Ectodermal cell (in vitro differentiated cells): ENCODE results near the gene COG6.

ENCODE experiments used
- H3K27ac ChIP-seq: 2 replicates; pipeline ENCODE4 v1.7.0; 2013; ENCODE audit warnings: mild to moderate bottlenecking, low read depth, low read length; ENCODE audit not compliant: insufficient read depth, poor library complexity, severe bottlenecking
- H3K27me3 ChIP-seq: 2 replicates; pipeline ENCODE4 v1.7.0; 2013; ENCODE audit warnings: mild to moderate bottlenecking, low read length; ENCODE audit not compliant: insufficient read depth, control insufficient read depth, poor library complexity, severe bottlenecking
- H3K36me3 ChIP-seq: one replicate; pipeline ENCODE4 v1.7.0; 2013; ENCODE audit warnings: low read length; ENCODE audit not compliant: control insufficient read depth, insufficient read depth
- H3K4me1 ChIP-seq: one replicate; pipeline ENCODE4 v1.7.0; 2013; ENCODE audit warnings: low read length; ENCODE audit not compliant: control insufficient read depth, insufficient read depth
- H3K4me3 ChIP-seq: 2 replicates; pipeline ENCODE4 v1.7.0; 2013; ENCODE audit warnings: low read depth, low read length, control low read depth; ENCODE audit not compliant: insufficient read depth
- H3K9me3 ChIP-seq: 2 replicates; pipeline ENCODE4 v1.7.0; 2013; ENCODE audit warnings: mild to moderate bottlenecking, low read length, moderate library complexity; ENCODE audit not compliant: control insufficient read depth
- WGBS, 2 experiments: methylation state at CpG; one replicate each; pipeline ENCODE4 v1.1.7; 2013; ENCODE audit warnings: missing lambda C conversion rate in 2 of 2; 5-methylcytosine and 5-hydroxymethylcytosine counted together

The COG6 gene

DNA sequence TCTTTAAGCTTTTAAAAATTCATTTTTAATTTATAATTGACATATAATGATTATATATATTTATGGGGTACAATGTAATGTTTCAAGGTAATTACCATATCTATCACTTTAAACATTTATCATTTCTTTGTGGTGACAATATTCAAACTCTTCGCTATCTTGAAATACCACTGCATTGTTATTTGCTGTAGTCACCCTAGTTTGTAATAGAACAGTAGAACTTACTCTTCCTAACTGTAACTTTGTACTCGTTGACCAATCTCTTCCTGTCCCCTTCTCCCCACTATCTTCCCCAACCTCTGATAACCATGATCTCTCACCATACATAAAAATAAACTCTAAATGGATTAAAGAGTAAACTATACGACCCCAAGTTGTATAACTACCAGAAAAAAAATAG lies 20.4 kb downstream of the COG6 start:
- no peak overlapping the region for H3K27ac ChIP-seq
- 91 to 100% methylated on average over 2 to 3 of the region's 3 CpGs for WGBS, 2 experiments
- no peaks in the 10 kb centered on the region for H3K27me3 ChIP-seq
- no peaks in the 10 kb centered on the region for H3K4me1 ChIP-seq
- H3K36me3 ChIP-seq = peaks cover 9% of the 10 kb centered on the region
- no peaks in the 10 kb centered on the region for H3K9me3 ChIP-seq
- no peak overlapping the region for H3K4me3 ChIP-seq

DNA sequence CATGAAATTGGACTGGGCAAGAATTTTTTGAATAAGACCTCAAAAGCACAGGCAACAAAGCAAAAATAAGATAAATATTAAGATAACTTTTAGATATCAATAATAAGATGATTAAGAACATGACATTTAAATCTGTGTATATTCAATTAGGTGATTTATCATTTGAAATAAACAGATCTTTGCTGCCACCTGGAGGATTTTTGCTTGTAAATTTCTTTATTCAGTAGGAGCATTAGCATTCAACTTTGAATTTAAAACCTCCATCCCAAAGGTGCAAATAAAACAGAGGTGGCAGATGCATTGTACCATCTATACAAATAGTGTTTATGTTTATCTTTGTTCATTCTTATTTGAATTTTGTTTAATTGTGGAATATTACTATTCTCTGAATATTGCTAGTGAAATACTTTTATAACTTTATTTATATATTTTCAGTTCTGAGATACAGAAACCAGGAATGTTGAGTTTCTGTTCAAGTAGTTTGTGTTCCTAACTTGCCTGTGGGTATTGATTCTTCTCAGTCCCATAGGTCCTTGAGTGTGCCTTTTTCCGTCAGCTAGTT lies 20.9 kb downstream of the COG6 start:
- H3K4me3 ChIP-seq = no peak overlapping the region
- H3K36me3 ChIP-seq = peaks cover 9% of the 10 kb centered on the region
- H3K27me3 ChIP-seq = no peaks in the 10 kb centered on the region
- WGBS, 2 experiments = 83% methylated on average over 1 of the region's 1 CpG; no CpG with 5 or more reads in 1 of the 2 experiments
- H3K27ac ChIP-seq = no peak overlapping the region
- no peaks in the 10 kb centered on the region for H3K4me1 ChIP-seq
- H3K9me3 ChIP-seq = no peaks in the 10 kb centered on the region

DNA sequence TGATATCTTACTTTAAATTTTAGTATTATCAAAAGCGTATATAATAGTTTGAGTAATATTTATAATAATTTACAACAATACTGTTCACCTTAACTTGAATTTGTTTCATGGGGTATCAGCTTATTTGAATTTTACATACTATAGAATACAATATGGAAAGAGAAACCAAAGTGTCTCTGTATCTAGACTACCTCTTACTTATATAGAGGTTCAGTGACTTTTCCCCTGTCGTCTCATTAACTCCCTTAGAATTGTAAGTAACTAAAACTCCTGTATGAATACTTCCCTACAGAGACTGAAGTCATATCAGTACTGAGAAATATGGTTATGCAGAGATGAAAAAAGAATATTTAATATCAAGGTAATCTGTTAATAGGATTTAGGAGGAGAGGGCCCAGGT lies 26.8 kb downstream of the COG6 start:
- H3K4me1 ChIP-seq = no peaks in the 10 kb centered on the region
- no peak overlapping the region for H3K27ac ChIP-seq
- no peak overlapping the region for H3K4me3 ChIP-seq
- no peaks in the 10 kb centered on the region for H3K9me3 ChIP-seq
- H3K36me3 ChIP-seq = peaks cover 9% of the 10 kb centered on the region
- WGBS, 2 experiments = 80% methylated on average over 1 of the region's 2 CpGs; no CpG with 5 or more reads in 1 of the 2 experiments
- H3K27me3 ChIP-seq = no peaks in the 10 kb centered on the region

DNA sequence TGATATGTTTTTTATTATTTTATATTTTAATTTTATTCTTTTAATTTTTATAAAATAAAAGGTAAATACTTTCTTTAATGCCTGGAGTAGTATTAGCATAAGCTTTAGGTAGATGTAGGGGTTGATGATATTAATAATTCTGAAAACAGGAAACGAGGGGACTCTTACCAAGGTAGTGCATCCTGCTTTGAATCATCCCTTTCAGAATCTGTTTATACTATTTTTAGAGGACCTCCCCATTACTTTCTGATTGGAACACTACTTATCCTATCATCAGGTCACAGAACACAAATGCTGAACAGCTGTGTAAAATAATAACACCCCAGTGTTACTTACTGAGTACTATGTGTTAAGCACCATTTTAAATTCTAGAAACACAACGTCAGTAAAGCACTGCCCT lies 27.3 kb downstream of the COG6 start:
- WGBS, 2 experiments = 90 to 95% methylated on average over 2 of the region's 2 CpGs

DNA sequence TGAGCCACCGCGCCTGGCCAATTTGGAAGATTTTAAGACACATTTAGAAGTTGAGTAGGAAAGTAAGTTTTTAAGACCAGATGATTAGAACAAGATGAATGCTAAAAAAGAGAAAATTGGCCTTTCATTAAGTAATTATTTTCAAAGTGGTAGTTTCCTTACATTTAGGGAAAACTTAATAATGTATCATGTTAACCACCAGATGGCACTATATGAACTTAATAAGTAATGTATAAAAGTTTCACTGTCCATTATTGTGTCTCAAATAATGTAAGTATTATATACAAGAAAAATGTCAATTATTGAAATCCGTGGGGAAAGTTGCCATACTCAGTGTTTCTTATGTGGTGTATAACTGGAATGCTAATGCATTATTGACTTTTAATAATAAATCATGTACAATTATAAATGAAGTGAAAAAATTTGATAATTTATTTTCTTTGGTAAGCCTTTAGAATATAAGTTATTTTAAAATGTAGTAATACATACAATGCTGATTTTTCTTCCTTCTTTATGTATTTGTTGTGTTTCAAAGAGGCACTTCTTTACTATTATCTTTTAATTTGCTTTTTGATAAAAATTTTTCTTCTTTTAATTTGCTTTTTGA lies 29.2 kb downstream of the COG6 start:
- no peaks in the 10 kb centered on the region for H3K27me3 ChIP-seq
- no peak overlapping the region for H3K4me3 ChIP-seq
- no peaks in the 10 kb centered on the region for H3K4me1 ChIP-seq
- peaks cover 9% of the 10 kb centered on the region for H3K36me3 ChIP-seq
- WGBS, 2 experiments = 82 to 89% methylated on average over 2 of the region's 3 CpGs
- no peaks in the 10 kb centered on the region for H3K9me3 ChIP-seq
- H3K27ac ChIP-seq = no peak overlapping the region

More for the DNA sequence above, 27.3 kb downstream of the COG6 start:
- no peaks in the 10 kb centered on the region for H3K27me3 ChIP-seq
- no peaks in the 10 kb centered on the region for H3K9me3 ChIP-seq
- no peak overlapping the region for H3K27ac ChIP-seq
- no peaks in the 10 kb centered on the region for H3K4me1 ChIP-seq
- peaks cover 9% of the 10 kb centered on the region for H3K36me3 ChIP-seq
- no peak overlapping the region for H3K4me3 ChIP-seq

DNA sequence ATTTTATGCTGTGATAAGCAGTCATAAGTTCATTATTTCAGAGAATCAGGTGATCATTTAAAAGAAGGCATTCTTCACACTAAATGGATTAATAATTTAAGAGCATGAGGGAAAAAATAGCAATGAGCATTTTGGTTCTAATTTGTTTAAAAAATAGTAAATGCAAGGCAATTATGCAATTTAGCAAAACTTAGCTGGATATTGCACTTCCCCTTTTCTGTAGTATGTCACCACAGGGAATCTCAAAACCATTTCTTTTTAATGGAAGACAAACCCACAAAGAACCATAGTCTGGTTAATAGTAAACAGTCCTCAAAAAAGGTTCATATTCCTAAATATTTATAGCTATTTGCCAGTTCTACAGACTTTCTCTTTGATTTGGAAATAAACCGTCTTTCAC lies 30.2 kb downstream of the COG6 start:
- WGBS, 2 experiments = 91% methylated on average over 1 of the region's 1 CpG; no CpG with 5 or more reads in 1 of the 2 experiments
- H3K27ac ChIP-seq = no peak overlapping the region
- H3K4me3 ChIP-seq = no peak overlapping the region
- no peaks in the 10 kb centered on the region for H3K9me3 ChIP-seq
- H3K4me1 ChIP-seq = no peaks in the 10 kb centered on the region
- H3K27me3 ChIP-seq = no peaks in the 10 kb centered on the region
- peaks cover 3% of the 10 kb centered on the region for H3K36me3 ChIP-seq

DNA sequence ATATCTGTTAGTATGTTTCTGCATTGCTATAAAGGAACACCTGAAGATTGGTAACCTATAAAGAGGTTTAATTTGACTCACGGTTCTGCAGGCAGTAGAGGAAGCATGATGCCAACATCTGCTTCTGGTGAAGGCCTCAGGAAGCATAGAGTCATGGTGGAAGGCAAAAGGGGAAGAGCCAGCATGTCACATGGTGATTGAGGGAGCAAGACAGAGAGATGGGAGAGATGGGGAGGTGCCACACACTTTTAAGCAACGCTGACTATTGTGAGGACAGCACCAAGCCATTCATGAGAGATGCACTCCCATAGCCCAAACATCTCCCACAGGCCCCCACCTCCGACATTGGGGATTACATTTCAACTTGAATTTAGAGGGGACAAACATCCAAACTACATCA lies 32.8 kb downstream of the COG6 start:
- H3K9me3 ChIP-seq = no peaks in the 10 kb centered on the region

DNA sequence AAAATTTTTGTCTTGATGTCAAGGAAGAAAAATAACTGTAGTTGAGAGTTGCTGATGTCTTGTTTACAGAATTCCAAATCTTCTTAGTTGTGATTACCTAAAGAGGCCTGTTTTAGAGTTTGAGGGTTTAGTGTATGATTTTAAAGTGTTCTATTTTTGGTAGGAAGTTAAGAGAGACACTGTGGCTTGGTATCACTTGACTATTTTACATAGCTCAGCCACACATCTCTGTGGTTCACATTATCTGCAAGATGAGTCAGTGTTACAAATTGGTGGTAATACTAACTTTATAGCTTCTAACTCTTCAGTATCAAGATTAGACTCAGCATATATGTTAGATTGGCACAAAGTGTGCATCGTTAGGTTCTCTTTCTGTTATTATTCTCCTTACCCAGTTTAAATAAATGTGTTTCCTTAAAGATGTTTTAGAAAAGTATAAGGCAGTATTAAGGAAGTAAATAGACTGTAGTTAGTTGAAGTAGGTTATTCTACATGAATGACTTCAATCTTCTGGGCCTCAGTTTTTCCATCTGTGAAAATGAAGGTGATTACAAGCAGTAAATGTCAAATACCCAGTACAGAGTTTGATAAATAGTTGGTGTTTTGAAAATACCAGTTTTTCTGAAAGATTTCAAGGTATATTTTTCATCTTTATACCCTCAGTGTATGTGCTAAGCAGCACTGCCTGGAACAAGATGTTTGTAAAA lies 33.4 kb downstream of the COG6 start:
- no peaks in the 10 kb centered on the region for H3K36me3 ChIP-seq
- H3K9me3 ChIP-seq = no peaks in the 10 kb centered on the region
- H3K4me3 ChIP-seq = no peak overlapping the region
- H3K27ac ChIP-seq = no peak overlapping the region
- WGBS, 2 experiments = 100% methylated on average over 1 of the region's 1 CpG; no CpG with 5 or more reads in 1 of the 2 experiments
- H3K27me3 ChIP-seq = no peaks in the 10 kb centered on the region
- H3K4me1 ChIP-seq = no peaks in the 10 kb centered on the region

More for the DNA sequence above, 32.8 kb downstream of the COG6 start:
- Histone ChIP-seq H3K4me3 (no peak overlapping the region), H3K36me3 (no peaks in the 10 kb centered on the region), H3K27ac (no peak overlapping the region), H3K27me3 (no peaks in the 10 kb centered on the region), H3K4me1 (no peaks in the 10 kb centered on the region)
- WGBS, 2 experiments = 92 to 98% methylated on average over 2 to 3 of the region's 3 CpGs

DNA sequence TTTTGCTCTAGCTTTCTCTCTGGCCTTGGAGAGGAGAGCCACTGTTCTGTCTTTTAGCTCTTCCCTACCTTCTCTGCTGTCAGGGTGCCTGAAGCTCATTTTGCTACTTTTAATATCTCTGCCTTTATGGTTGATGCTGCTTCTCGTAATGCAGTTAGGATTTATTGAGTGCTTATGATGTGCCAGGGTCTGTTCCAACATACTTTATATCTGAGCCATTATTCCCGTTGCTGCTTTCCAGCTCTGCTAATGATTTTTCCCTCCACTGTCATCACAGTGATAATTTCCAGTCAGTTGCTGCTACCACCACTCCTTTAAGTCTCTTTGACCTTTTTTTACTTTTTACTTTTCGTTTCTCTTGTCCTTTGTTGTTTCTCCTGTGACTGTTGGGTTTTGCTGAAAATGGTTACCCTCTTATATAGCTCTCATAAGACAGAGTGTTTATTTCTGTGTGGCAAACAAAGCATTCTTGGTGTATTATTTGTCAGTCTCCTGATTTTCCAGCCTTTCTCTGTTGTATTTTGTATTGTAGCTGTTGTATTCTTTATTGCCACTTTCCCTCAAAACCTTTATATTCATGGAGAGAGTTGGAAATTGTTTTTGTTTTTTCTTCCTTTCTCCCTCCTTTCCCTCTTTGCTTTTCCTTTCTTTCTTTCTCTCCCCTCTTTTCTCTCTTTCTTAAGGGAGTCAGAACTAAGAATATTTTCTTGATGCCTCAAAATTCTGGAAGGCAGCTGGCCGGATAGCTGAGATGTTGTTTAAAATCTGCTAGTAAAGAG lies 37.4 kb downstream of the COG6 start:
- H3K4me1 ChIP-seq = no peaks in the 10 kb centered on the region
- no peak overlapping the region for H3K4me3 ChIP-seq
- H3K27me3 ChIP-seq = no peaks in the 10 kb centered on the region
- no peaks in the 10 kb centered on the region for H3K36me3 ChIP-seq
- H3K9me3 ChIP-seq = no peaks in the 10 kb centered on the region
- 91 to 98% methylated on average over 2 to 3 of the region's 4 CpGs for WGBS, 2 experiments
- H3K27ac ChIP-seq = no peak overlapping the region

DNA sequence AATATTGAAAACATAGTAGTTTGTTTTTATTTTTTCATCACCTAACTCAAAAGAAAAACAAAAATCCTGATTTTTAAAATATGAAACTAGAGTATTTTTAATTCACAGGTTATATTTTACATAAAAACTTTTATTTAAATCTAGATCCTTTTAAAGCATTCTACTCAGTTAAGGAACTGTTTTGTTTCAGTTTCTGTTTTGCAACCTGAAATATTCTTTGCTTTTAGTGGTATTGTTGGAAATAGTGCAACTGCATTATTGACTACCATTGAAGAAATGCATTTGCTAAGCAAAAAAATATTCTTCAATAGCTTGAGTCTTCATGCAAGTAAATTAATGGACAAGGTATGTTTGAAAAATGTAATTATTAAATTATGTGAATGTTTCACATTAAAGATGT lies 43.8 kb downstream of the COG6 start:
- Histone ChIP-seq H3K9me3 (no peaks in the 10 kb centered on the region), H3K4me1 (no peaks in the 10 kb centered on the region), H3K27me3 (no peaks in the 10 kb centered on the region), H3K4me3 (no peak overlapping the region), H3K36me3 (no peaks in the 10 kb centered on the region), H3K27ac (no peak overlapping the region)
